GM23248 (cell line): ENCODE measurements around the gene PEX7. TPM values are rescaled to one million over a fixed set of nuclear protein-coding genes. Genes with fewer than 3 reads are reported as not detected.

Experiments used
- DNase-seq: peaks from one replicate; pipeline ENCODE4 v3.0.0-alpha.2; 2015
- H2AFZ ChIP-seq: fragments of 200-600 bp; sonication (generic); 2 replicates; pipeline ENCODE4 v1.6.1; 2016; ENCODE audit warnings: antibody characterized with exemption
- H3F3A ChIP-seq: fragments of 200-600 bp; sonication (generic); 2 replicates; pipeline ENCODE4 v1.6.1; 2016; ENCODE audit warnings: mild to moderate bottlenecking, antibody characterized with exemption, mixed run types; ENCODE audit not compliant: insufficient read depth
- H3K27ac ChIP-seq: fragments of 200-600 bp; sonication (generic); 2 replicates; pipeline ENCODE4 v1.5.1; 2016; ENCODE audit warnings: mild to moderate bottlenecking
- H3K27me3 ChIP-seq: fragments of 200-600 bp; sonication (generic); replicated peaks from 2 replicates; pipeline ENCODE4 v1.6.1; 2016; ENCODE audit warnings: mild to moderate bottlenecking; ENCODE audit not compliant: insufficient read depth
- H3K36me3 ChIP-seq: fragments of 200-600 bp; sonication (generic); 2 replicates; pipeline ENCODE4 v1.6.1; 2016; ENCODE audit warnings: low read depth, mild to moderate bottlenecking
- H3K4me1 ChIP-seq: fragments of 200-600 bp; sonication (generic); 2 replicates; pipeline ENCODE4 v1.6.1; 2016; ENCODE audit warnings: mild to moderate bottlenecking; ENCODE audit not compliant: insufficient read depth
- H3K4me2 ChIP-seq: fragments of 200-600 bp; sonication (generic); one replicate; pipeline ENCODE4 v1.6.1; 2016; ENCODE audit warnings: mild to moderate bottlenecking; ENCODE audit not compliant: unreplicated experiment
- H3K4me3 ChIP-seq: fragments of 200-600 bp; sonication (generic); 2 replicates; pipeline ENCODE4 v1.5.1; 2016; ENCODE audit warnings: mild to moderate bottlenecking
- H3K79me2 ChIP-seq: fragments of 200-600 bp; sonication (generic); 2 replicates; pipeline ENCODE4 v1.6.1; 2016; ENCODE audit warnings: mild to moderate bottlenecking; ENCODE audit not compliant: insufficient read depth
- H3K9ac ChIP-seq: fragments of 200-600 bp; sonication (generic); 2 replicates; pipeline ENCODE4 v1.6.1; 2016; ENCODE audit warnings: mild to moderate bottlenecking
- H3K9me2 ChIP-seq: fragments of 200-600 bp; sonication (generic); 2 replicates; pipeline ENCODE4 v1.6.1; 2016; ENCODE audit warnings: mixed run types, mild to moderate bottlenecking, moderate library complexity; ENCODE audit not compliant: insufficient read depth
- H3K9me3 ChIP-seq: fragments of 200-600 bp; sonication (generic); one replicate; pipeline ENCODE4 v1.6.1; 2017; ENCODE audit warnings: low read depth
- H4K20me1 ChIP-seq: fragments of 200-600 bp; sonication (generic); 2 replicates; pipeline ENCODE4 v1.6.0; 2016; ENCODE audit not compliant: insufficient read depth
- EZH2 ChIP-seq: fragments of 200-600 bp; sonication (generic); IDR thresholded peaks from 2 replicates; pipeline ENCODE4 v1.6.1; 2018; ENCODE audit warnings: antibody characterized with exemption, mild to moderate bottlenecking; ENCODE audit not compliant: insufficient read depth, poor library complexity, severe bottlenecking
- EZH2phosphoT487 ChIP-seq: fragments of 200-600 bp; sonication (generic); IDR thresholded peaks from 2 replicates; pipeline ENCODE4 v1.6.1; 2018; ENCODE audit warnings: antibody characterized with exemption, moderate library complexity, mild to moderate bottlenecking, low read depth; ENCODE audit not compliant: insufficient read depth
- WGBS, 2 experiments: methylation state at CpG; one replicate each; pipeline ENCODE4 v1.1.6; 2015 to 2017; ENCODE audit warnings: low lambda C conversion rate in 2 of 2, low coverage in 1 of 2; ENCODE audit errors: missing lambda C conversion rate in 2 of 2; 5-methylcytosine and 5-hydroxymethylcytosine counted together
- in situ Hi-C: fragments of 300-500 bp; cut with MboI; formaldehyde crosslinking; loops from 2 replicates; pipeline ENCODE4 v1.15.0; 2020
- polyA plus RNA-seq: library from polyadenylated mRNA; unstranded; fragments of >200 nt; fragmentation: Nextera tagmentation; extraction: Ambion mirVana; gene quantifications from 2 replicates; pipeline ENCODE4 v1.2.1, GENCODE V29; 2016
- total RNA-seq: library from RNA; depleted of rRNA; stranded (reverse); fragments of >200 nt; shearing (Covaris generic); gene quantifications from 2 replicates; pipeline ENCODE4 v1.2.3, GENCODE V29; 2014

PEX7 gene
- total and polyA plus RNA-seq, 2 experiments from 2014 or later: 9.4 to 11.0 TPM

DNA sequence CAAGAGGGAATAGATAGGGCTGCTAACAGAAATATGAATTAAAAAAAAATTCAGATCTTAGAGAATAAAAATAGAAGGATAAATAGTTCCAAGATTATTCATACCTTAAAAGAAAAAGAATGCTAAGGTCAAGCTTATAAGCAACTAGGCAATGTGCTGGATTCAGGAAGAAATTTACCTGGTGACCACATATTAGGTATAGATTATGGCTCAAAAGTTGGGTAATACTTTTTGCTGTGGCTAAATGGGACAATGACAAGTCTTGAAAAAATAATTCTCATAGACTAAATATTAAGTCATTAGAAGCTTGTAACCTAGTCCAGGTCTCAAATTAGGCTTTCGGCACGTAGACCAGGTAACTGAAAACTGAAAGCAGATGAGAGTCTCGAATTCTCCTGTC is 47.3 kb upstream of the PEX7 start:
- no peaks in the 10 kb centered on the region for H3K9me3 ChIP-seq
- no peaks in the 10 kb centered on the region for H3K9me2 ChIP-seq
- in situ Hi-C loops: no loop called here
- no peak overlapping the region for H3K4me3 ChIP-seq
- H3K27ac ChIP-seq: no peak overlapping the region
- DNase-seq: no peak
- H3K4me1 ChIP-seq: peaks cover 10% of the 10 kb centered on the region
- peaks cover 9% of the 10 kb centered on the region for H3F3A ChIP-seq
- H3K9ac ChIP-seq: no peak overlapping the region
- H3K79me2 ChIP-seq: 0 out of 2 replicates have a peak, but pooled peaks cover 5% of the 10 kb centered on the region
- no peaks in the 10 kb centered on the region for H3K27me3 ChIP-seq
- H3K4me2 ChIP-seq: peak overlapping the region; percentile 43
- no peak for TF ChIP-seq EZH2
- TF ChIP-seq EZH2phosphoT487: no peak
- 87 to 90% methylated on average over 3 of the region's 3 CpGs for WGBS, 2 experiments
- no peaks in the 10 kb centered on the region for H4K20me1 ChIP-seq
- H2AFZ ChIP-seq: no peak overlapping the region
- no peaks in the 10 kb centered on the region for H3K36me3 ChIP-seq

DNA sequence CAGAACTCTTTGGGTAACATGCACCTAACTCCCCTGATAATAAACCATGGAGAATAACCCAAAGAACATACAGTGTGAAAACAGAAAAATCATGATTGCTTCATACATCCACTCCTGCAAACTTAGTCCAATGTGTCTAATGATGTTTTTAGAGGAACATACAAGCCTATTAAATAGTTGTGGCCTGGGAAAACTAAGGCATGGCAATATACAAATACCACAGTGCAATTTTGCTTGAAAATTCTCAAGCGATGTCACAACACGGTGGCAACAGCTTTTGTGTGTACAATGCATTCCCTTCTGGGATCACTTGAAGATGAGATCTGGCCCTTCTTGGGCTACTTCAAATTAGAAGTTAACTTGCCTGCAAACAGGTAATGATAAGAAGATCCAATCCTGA is 46.8 kb upstream of the PEX7 start:
- TF ChIP-seq EZH2 (no peak), EZH2phosphoT487 (no peak)
- no peaks in the 10 kb centered on the region for H3K36me3 ChIP-seq
- H3K9ac ChIP-seq: no peak overlapping the region
- no peak overlapping the region for H2AFZ ChIP-seq
- peaks cover 10% of the 10 kb centered on the region for H3K4me1 ChIP-seq
- no peak overlapping the region for H3K4me3 ChIP-seq
- no peaks in the 10 kb centered on the region for H4K20me1 ChIP-seq
- no peaks in the 10 kb centered on the region for H3K9me3 ChIP-seq
- no peak overlapping the region for H3K4me2 ChIP-seq
- H3K27me3 ChIP-seq: no peaks in the 10 kb centered on the region
- DNase-seq: no peak
- no peak overlapping the region for H3K27ac ChIP-seq
- H3F3A ChIP-seq: peaks cover 9% of the 10 kb centered on the region
- WGBS, 2 experiments: 88 to 92% methylated on average over 2 of the region's 2 CpGs
- in situ Hi-C loops: no loop called here
- H3K9me2 ChIP-seq: no peaks in the 10 kb centered on the region
- 0 out of 2 replicates have a peak, but pooled peaks cover 5% of the 10 kb centered on the region for H3K79me2 ChIP-seq

GRCh38 chr6:136777651-136778050 is 44.7 kb upstream of the PEX7 start:
- Histone ChIP-seq H3F3A (peaks cover 16% of the 10 kb centered on the region), H3K27me3 (no peaks in the 10 kb centered on the region), H3K9me2 (no peaks in the 10 kb centered on the region), H3K9ac (no peak overlapping the region), H2AFZ (no peak overlapping the region), H3K4me1 (peaks cover 19% of the 10 kb centered on the region), H3K4me3 (no peak overlapping the region), H3K36me3 (no peaks in the 10 kb centered on the region), H3K79me2 (0 out of 2 replicates have a peak, but pooled peaks cover 5% of the 10 kb centered on the region), H3K27ac (no peak overlapping the region), H4K20me1 (no peaks in the 10 kb centered on the region), H3K9me3 (no peaks in the 10 kb centered on the region), H3K4me2 (no peak overlapping the region)
- in situ Hi-C loops: no loop called here
- WGBS, 2 experiments: 69 to 70% methylated on average over 3 of the region's 3 CpGs
- TF ChIP-seq EZH2phosphoT487: no peak
- no peak for TF ChIP-seq EZH2
- no peak for DNase-seq

- Histone ChIP-seq H3K9me3 (no peaks in the 10 kb centered on the region), H3K27ac (no peak overlapping the region), H3K36me3 (no peaks in the 10 kb centered on the region), H4K20me1 (no peaks in the 10 kb centered on the region), H3K79me2 (0 out of 2 replicates have a peak, but pooled peaks cover 5% of the 10 kb centered on the region), H3K9ac (no peak overlapping the region), H3K4me2 (no peak overlapping the region), H3K4me3 (no peak overlapping the region), H3F3A (peaks cover 15% of the 10 kb centered on the region), H3K9me2 (no peaks in the 10 kb centered on the region), H3K4me1 (peaks cover 19% of the 10 kb centered on the region), H3K27me3 (no peaks in the 10 kb centered on the region), H2AFZ (no peak overlapping the region)
- DNase-seq: no peak
- WGBS, 2 experiments: 89 to 100% methylated on average over 1 of the region's 1 CpG
- TF ChIP-seq EZH2 (no peak), EZH2phosphoT487 (no peak)
- in situ Hi-C loops: loop anchor here (10.0 kb wide), 1 partner anchor 135 kb away; no protein-coding TSS in a partner anchor
Measured at GRCh38 chr6:136779682-136780081, 42.7 kb upstream of the PEX7 start.
